GF-D8 (cell line): ENCODE measurements around the gene UAP1L1.
"Not testable (repeated sequence)": the region's sequence is repeated elsewhere in the genome, so short reads cannot be mapped to it uniquely, and the experiment has no call there.

Experiments used
- DNase-seq: peaks from one replicate; lab custom pipeline; 2025; lab: John Stamatoyannopoulos, UW

Gene UAP1L1

GRCh38 chr9:137057545-137057944, 19.8 kb upstream of the UAP1L1 start:
- DNase-seq, result no peak

- DNase-seq, result no peak
Measured at GRCh38 chr9:137058521-137059234, 18.6 kb upstream of the UAP1L1 start.

GRCh38 chr9:137062384-137062783, 14.9 kb upstream of the UAP1L1 start:
- DNase-seq, result no peak

- not testable (repeated sequence) for DNase-seq
Measured at GRCh38 chr9:137062798-137063197, 14.5 kb upstream of the UAP1L1 start.

GRCh38 chr9:137063311-137064026, 13.8 kb upstream of the UAP1L1 start:
- no peak for DNase-seq

GRCh38 chr9:137064027-137064879, 13.1 kb upstream of the UAP1L1 start:
- DNase-seq, result no peak

GRCh38 chr9:137064880-137065164, 12.5 kb upstream of the UAP1L1 start:
- DNase-seq, result no peak

GRCh38 chr9:137065336-137065967, 11.9 kb upstream of the UAP1L1 start:
- no peak for DNase-seq

GRCh38 chr9:137066096-137066861, 11.0 kb upstream of the UAP1L1 start:
- no peak for DNase-seq

- peak; percentile 35 for DNase-seq
Measured at GRCh38 chr9:137067860-137068538, 9.3 kb upstream of the UAP1L1 start.

GRCh38 chr9:137068539-137069507, 8.5 kb upstream of the UAP1L1 start:
- no peak for DNase-seq

- no peak for DNase-seq
Measured at GRCh38 chr9:137069508-137070091, 7.7 kb upstream of the UAP1L1 start.

- DNase-seq, result peak; percentile 80
Measured at GRCh38 chr9:137070201-137070905, 7.0 kb upstream of the UAP1L1 start, which contains the start of gene SAPCD2. Gene SAPCD2 (minus strand): TSS chr9:137070557. CDS start chr9:137070460, 97 bp downstream.

GRCh38 chr9:137070906-137071275, 6.4 kb upstream of the UAP1L1 start:
- DNase-seq, result peak; percentile 41

GRCh38 chr9:137071282-137071681, 6.0 kb upstream of the UAP1L1 start:
- no peak for DNase-seq

- no peak for DNase-seq
Measured at GRCh38 chr9:137073992-137074399, 3.3 kb upstream of the UAP1L1 start.

- no peak for DNase-seq
Measured at GRCh38 chr9:137074657-137075274, 2.6 kb upstream of the UAP1L1 start.

GRCh38 chr9:137075275-137075775, 2.0 kb upstream of the UAP1L1 start:
- DNase-seq, result no peak
